Vagina (tissue), 2 donors: ENCODE data around the gene TNNT1. TPM values are rescaled to one million over a fixed set of nuclear protein-coding genes. Genes with fewer than 3 reads are reported as not detected.

ENCODE experiments used
- DNase-seq, 2 donors: peaks; one replicate each; pipeline ENCODE4 v3.0.0-alpha.2; 2017; ENCODE audit errors: extremely low spot score in 2 of 2
- H3K27ac ChIP-seq: fragments of 200-600 bp; sonication (generic); one replicate; pipeline ENCODE4 v1.5.1; 2019
- H3K27me3 ChIP-seq: fragments of 200-600 bp; sonication (generic); one replicate; pipeline ENCODE4 v1.5.1; 2019
- H3K36me3 ChIP-seq, 2 donors: fragments of 200-600 bp; sonication (generic); one replicate each; pipeline ENCODE4 v1.5.1; 2017 to 2019
- H3K4me1 ChIP-seq: fragments of 200-600 bp; sonication (generic); one replicate; pipeline ENCODE4 v1.5.1; 2019
- H3K4me3 ChIP-seq, 2 donors: fragments of 200-600 bp; sonication (generic); 1 replicate in 1 of 2; 2 replicates in 1 of 2; pipeline ENCODE4 v1.5.1; 2016 to 2019
- H3K9me3 ChIP-seq: fragments of 200-600 bp; sonication (generic); one replicate; pipeline ENCODE4 v1.5.1; 2019
- CTCF ChIP-seq, 3 experiments: fragments of 450-650 bp in 2 of 3; fragments of 200-600 bp in 1 of 3; sonication (generic) in 1 of 3; IDR thresholded peaks; one replicate each; pipeline ENCODE4 v1.5.1; 2017 to 2019; ENCODE audit warnings: antibody characterized with exemption in 3 of 3, mild to moderate bottlenecking in 2 of 3, moderate library complexity in 2 of 3
- POLR2A ChIP-seq, 2 donors: fragments of 450-650 bp; IDR thresholded peaks; one replicate each; pipeline ENCODE4 v1.6.1; 2017; ENCODE audit warnings: antibody characterized with exemption in 2 of 2, mild to moderate bottlenecking in 2 of 2, moderate library complexity in 2 of 2
- POLR2AphosphoS5 ChIP-seq, 2 donors: sonication (generic); formaldehyde crosslinking; IDR thresholded peaks; one replicate each; pipeline ENCODE4 v1.9.0; 2017; ENCODE audit warnings: antibody characterized with exemption in 2 of 2, mild to moderate bottlenecking in 2 of 2, low read depth in 1 of 2; ENCODE audit not compliant: insufficient read depth in 1 of 2
- intact Hi-C: fragments of 100-400 bp; cut with DNase I; formaldehyde crosslinking; loops from one replicate; pipeline ENCODE4 v1.15.1; 2023
- total RNA-seq: library from RNA; depleted of rRNA; stranded (reverse); fragments of >200 nt; gene quantifications from one replicate; pipeline ENCODE4 v1.2.3, GENCODE V29; 2016

Gene TNNT1
- total RNA-seq, 1 donor from 2014 or later: 9.1 TPM

- DNase-seq: no peak
- H3K4me1 ChIP-seq: no peaks in the 10 kb centered on the region
- H3K9me3 ChIP-seq: no peaks in the 10 kb centered on the region
- intact Hi-C loops: no loop called here
- no peak overlapping the region for H3K4me3 ChIP-seq
- no peak overlapping the region for H3K27ac ChIP-seq
- H3K36me3 ChIP-seq: peaks cover 4 to 58% of the 10 kb centered on the region in 2 donors
- TF ChIP-seq CTCF (IDR thresholded peaks at IDR 0.05) (no peak), POLR2AphosphoS5 (IDR thresholded peaks at IDR 0.05; ENCODE audit: insufficient read depth in 1 of 2, low read depth in 1 of 2) (no peak), POLR2A (IDR thresholded peaks at IDR 0.05) (no peak)
- H3K27me3 ChIP-seq: no peaks in the 10 kb centered on the region
These were observed 53.5 kb downstream of the TNNT1 start for GRCh38 chr19:55095260-55096060.

- H3K36me3 ChIP-seq: peaks cover 4 to 62% of the 10 kb centered on the region in 2 donors
These were observed 54.3 kb downstream of the TNNT1 start for GRCh38 chr19:55094456-55095259.

GRCh38 chr19:55092423-55093318, 56.3 kb downstream of the TNNT1 start:
- Histone ChIP-seq H3K36me3 (peaks cover 4 to 51% of the 10 kb centered on the region in 2 donors), H3K27me3 (no peaks in the 10 kb centered on the region), H3K4me3 (no peak overlapping the region), H3K9me3 (no peaks in the 10 kb centered on the region), H3K4me1 (peaks cover 11% of the 10 kb centered on the region), H3K27ac (no peak overlapping the region)
- intact Hi-C loops: no loop called here
- no peak for TF ChIP-seq POLR2AphosphoS5 (IDR thresholded peaks at IDR 0.05; ENCODE audit: insufficient read depth in 1 of 2, low read depth in 1 of 2)
- no peak for TF ChIP-seq CTCF (IDR thresholded peaks at IDR 0.05)
- TF ChIP-seq POLR2A (IDR thresholded peaks at IDR 0.05): no peak
- no peak for DNase-seq

More at GRCh38 chr19:55094456-55095259, 54.3 kb downstream of the TNNT1 start:
- H3K27ac ChIP-seq: no peak overlapping the region
- H3K27me3 ChIP-seq: no peaks in the 10 kb centered on the region
- intact Hi-C loops: no loop called here
- H3K4me1 ChIP-seq: no peaks in the 10 kb centered on the region
- no peak for DNase-seq
- H3K4me3 ChIP-seq: no peak overlapping the region
- no peak for TF ChIP-seq POLR2A (IDR thresholded peaks at IDR 0.05)
- TF ChIP-seq POLR2AphosphoS5 (IDR thresholded peaks at IDR 0.05; ENCODE audit: insufficient read depth in 1 of 2, low read depth in 1 of 2): no peak
- TF ChIP-seq CTCF (IDR thresholded peaks at IDR 0.05): no peak
- H3K9me3 ChIP-seq: no peaks in the 10 kb centered on the region

- Histone ChIP-seq H3K4me3 (no peak overlapping the region), H3K27me3 (no peaks in the 10 kb centered on the region), H3K9me3 (no peaks in the 10 kb centered on the region), H3K27ac (no peak overlapping the region), H3K4me1 (peaks cover 19% of the 10 kb centered on the region), H3K36me3 (peaks cover 4 to 51% of the 10 kb centered on the region in 2 donors)
- intact Hi-C loops: no loop called here
- no peak for TF ChIP-seq POLR2AphosphoS5 (IDR thresholded peaks at IDR 0.05; ENCODE audit: insufficient read depth in 1 of 2, low read depth in 1 of 2)
- no peak for TF ChIP-seq POLR2A (IDR thresholded peaks at IDR 0.05)
- TF ChIP-seq CTCF (IDR thresholded peaks at IDR 0.05): no peak
- no peak for DNase-seq
These were observed 57.1 kb downstream of the TNNT1 start for GRCh38 chr19:55091955-55092354.
